ENCODE data around the gene POU2F1. TPM values are rescaled to one million over a fixed set of nuclear protein-coding genes. Genes with fewer than 3 reads are reported as not detected.
"Not testable (repeated sequence)": the region's sequence is repeated elsewhere in the genome, so short reads cannot be mapped to it uniquely, and the experiment has no call there.

POU2F1 gene
- total RNA-seq, 1 experiment from 2014 or later, result 6.0 TPM

- no peak for DNase-seq (ENCODE audit: low spot score)
These were observed 11.3 kb downstream of the POU2F1 start for GRCh38 chr1:167231873-167232450.

- DNase-seq (ENCODE audit: low spot score), result no peak
These were observed 12.1 kb downstream of the POU2F1 start for GRCh38 chr1:167232801-167233200.

- no peak for DNase-seq (ENCODE audit: low spot score)
These were observed 12.7 kb downstream of the POU2F1 start for GRCh38 chr1:167233373-167233772.

- no peak for DNase-seq (ENCODE audit: low spot score)
These were observed 16.3 kb downstream of the POU2F1 start for GRCh38 chr1:167237000-167237399.

GRCh38 chr1:167238713-167239112 is 18.0 kb downstream of the POU2F1 start:
- no peak for DNase-seq (ENCODE audit: low spot score)

- no peak for DNase-seq (ENCODE audit: low spot score)
These were observed 18.6 kb downstream of the POU2F1 start for GRCh38 chr1:167239257-167239656.

GRCh38 chr1:167244244-167244643 is 23.6 kb downstream of the POU2F1 start:
- no peak for DNase-seq (ENCODE audit: low spot score)

DNA sequence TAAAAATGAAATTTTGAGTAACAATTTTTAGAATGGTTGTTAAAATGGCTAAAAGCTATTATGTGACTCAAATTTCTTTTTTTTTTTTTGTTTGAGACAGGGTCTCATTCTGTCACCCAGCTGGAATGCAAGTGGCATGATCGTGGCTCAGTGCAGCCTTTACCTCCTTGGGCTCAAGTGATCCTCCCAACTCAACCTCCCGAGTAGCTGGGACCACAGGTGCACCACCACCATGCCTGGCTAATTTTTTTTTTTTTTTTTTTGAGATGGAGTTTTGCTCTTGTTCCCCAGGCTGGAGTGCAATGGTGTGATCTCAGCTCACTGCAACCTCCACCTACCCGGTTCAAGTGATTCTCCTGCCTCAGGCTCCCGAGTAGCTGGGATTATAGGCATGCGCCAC is 24.5 kb downstream of the POU2F1 start:
- not testable (repeated sequence) for DNase-seq (ENCODE audit: low spot score)

DNA sequence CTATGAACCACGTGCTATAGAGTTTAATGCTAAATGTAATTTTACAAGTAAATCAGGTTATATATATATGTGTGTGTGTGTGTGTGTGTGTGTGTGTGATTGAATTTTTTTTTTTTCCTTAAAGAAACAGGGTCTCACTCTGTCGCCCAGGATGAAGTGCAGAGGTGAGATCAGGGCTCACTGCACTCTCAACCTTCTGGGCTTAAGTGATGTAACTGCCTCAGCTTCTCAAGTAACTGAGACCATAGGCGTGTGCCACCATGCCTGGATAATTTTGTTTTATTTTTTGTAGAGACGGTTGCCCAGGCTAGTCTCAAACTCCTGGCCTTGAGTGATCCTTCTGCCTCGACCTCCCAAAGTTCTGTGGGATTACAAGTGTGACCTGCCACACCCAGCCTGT is 26.3 kb downstream of the POU2F1 start:
- no peak for DNase-seq (ENCODE audit: low spot score)

GRCh38 chr1:167247754-167248153 is 27.1 kb downstream of the POU2F1 start:
- no peak for DNase-seq (ENCODE audit: low spot score)

- no peak for DNase-seq (ENCODE audit: low spot score)
These were observed 28.3 kb downstream of the POU2F1 start for GRCh38 chr1:167248707-167249642.

DNA sequence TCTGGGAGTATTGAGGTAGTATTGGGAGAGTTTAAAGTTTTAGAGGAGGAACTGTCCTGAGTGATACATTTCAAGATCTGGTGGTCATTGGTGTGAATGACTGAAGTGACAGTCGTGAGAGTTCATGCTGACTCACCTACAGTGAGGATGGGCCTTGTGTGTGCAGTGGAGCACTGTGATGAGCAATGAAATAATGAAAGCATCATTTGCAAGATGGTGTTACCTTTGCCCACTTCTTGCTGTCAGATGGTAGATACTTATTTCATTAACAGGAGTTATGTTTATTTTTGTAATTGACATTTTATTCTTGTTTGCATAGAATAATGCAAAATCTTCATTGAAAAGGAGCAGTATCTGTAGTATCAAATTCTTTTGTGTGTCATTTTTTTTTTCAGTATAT is 29.0 kb downstream of the POU2F1 start:
- DNase-seq (ENCODE audit: low spot score), result no peak

DNA sequence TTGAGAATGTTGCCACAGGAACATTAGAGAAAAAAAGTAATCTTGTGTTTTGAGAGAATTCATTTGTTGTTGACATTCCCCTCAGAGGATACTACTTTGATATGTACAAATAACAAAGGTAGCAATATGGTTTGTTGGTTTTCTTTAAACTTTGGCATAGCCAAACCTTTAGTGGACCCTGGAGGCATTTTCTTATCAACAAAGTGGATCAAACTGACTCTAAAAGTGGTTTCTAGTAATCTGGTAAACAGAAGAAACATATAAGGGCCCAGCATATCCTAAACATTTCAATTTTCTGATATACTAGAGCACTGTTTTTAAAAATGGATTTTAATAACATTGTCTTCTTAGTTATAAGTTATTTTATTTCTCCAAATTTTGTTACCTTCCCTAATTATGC is 29.8 kb downstream of the POU2F1 start:
- no peak for DNase-seq (ENCODE audit: low spot score)

DNA sequence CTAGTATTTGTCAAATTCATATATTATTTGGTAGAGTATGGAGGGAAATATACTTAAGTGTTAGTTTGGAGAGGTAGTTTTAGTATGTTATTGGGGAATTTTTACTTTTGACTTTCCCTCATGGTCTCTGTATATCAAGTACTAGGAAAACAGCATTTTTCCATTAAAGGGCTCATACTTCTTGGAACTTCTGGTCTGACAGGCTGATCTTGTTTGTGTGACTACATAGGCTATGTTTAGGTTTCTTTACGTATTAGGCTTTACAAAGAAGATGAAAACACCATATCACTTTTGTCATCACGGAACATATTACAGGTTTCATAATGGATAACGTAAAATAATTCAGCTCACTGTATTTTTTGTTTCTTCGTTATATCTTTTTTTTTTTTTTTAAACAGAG is 30.8 kb downstream of the POU2F1 start:
- no peak for DNase-seq (ENCODE audit: low spot score)

- no peak for DNase-seq (ENCODE audit: low spot score)
These were observed 32.3 kb downstream of the POU2F1 start for GRCh38 chr1:167252986-167253385.

DNA sequence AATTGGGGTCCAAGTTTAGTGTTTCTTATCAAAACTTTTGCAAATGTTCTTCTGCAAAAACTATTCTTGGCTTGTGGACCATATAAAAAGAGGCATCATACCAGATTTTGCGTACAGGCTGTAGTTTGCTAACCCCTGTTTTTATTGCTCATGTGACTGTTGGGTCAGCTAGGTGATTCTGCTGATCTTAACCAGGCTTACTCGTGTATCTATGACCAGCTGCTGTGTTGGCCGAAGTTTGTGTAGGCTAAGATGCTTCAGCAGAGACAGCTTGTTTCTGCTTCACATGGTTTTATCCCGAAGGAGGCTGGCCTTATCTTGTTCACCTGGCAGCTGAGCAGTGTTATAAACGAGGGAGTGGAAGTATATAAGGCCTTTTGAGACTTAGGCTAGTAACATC is 38.2 kb downstream of the POU2F1 start:
- DNase-seq (ENCODE audit: low spot score), result no peak

GRCh38 chr1:167262836-167263235 is 42.1 kb downstream of the POU2F1 start:
- no peak for DNase-seq (ENCODE audit: low spot score)

GRCh38 chr1:167263344-167263743 is 42.7 kb downstream of the POU2F1 start:
- DNase-seq (ENCODE audit: low spot score), result no peak

DNA sequence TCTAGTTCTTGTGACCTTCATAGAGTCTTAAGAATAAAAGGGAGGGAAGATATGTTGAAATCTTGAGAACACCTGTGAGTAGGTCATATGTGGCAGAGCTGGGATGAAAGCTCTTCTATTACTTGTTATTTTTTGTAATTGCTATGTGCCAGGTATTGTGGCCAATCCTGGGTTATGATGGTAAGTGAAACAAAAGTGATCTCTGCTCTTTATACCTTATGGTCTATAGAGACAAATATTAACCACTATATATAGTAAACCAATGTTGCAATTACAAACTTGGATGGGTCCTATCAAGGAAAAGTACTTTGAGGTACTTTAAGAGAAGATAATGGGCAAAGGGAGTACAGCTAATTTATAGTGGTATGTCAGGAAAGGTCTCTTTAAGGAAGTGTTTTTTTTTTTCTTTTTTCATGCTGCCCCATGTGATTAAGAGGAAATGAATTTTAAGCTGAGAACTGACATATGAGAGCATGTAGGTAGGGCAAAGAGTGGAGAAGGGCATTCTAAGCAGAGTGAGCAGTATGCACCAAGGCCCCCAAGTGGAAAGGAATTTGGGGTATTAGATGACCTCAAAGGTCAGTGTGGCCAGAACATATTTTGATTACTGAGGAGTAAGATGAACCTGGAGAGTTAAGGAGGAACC is 43.3 kb downstream of the POU2F1 start:
- no peak for DNase-seq (ENCODE audit: low spot score)

DNA sequence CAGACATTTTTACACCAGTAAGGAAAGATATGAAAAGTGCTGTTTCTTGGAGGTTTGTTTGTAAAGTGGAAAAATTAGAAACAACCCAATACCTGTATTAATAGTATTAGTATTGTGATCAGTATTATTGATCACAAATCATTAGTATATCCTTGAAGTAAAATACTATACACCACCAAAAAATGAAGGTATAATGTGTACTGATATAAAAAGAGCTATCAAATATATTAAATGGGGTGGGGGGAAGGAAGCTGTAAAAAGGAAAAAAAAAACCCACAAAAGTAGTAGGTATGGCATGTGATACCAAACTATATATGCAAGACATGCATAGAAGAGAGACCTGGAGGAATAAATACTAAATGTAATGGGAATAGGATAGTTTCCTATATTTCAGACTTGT is 46.3 kb downstream of the POU2F1 start:
- DNase-seq (ENCODE audit: low spot score), result no peak

DNA sequence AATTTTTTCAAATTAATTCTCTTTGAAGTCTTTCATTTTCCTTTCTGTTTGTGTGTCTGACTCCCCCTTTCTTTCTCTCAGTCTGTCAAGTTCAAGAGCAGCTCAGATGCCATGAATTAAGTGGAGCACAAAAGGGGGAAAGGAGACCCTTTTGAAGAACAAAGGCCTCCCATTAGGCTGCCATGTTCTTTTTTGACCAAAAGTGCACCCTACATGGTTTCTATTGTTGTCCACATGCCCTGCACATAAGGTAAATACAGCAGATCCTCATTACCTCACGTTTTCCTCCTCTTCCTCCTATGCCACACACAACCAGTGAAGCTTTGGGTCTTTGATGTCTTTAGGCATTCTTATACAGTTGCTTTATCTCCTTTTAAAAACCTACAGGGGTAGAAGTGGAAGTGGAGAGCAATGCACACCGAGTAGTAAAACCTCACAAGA is 47.7 kb downstream of the POU2F1 start:
- no peak for DNase-seq (ENCODE audit: low spot score)

DNA sequence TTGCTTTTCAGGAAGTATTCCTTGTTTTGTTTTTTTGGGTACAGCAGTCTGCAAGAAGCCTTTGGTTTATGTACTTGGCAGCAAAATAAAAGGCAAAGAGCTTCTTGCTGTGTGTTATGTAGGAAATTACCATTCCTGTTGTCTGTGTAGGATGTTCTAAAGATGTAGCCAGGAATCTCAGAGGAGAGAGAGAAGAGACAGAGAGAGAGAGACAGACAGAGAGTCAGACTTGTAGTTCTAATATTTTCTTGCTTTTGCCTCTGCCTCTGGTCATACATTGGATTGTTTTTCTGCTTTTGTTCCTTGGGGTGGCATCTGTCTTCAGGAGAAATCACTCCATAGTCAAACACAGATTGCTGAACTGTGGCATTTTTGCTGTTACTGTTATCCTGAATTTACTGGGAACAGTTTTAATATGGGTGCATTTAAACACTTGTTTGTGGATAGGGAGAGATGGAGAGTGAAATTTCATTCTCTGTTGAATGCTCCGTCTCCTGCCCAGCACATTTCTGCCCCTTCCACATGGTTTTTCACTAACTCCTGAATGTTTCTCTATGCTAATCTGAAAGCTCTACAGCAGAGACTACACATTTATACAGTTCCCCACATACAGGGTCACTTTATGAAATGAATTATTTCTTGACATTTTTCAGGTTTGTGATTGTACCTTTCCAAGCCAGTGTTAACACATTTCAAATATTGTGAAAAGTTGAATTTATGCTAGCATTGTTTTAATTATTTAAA is 49.8 kb downstream of the POU2F1 start:
- DNase-seq (ENCODE audit: low spot score), result no peak
